Keratinocyte (primary cell): Measurements from ENCODE around the gene RAB14. TPM values are rescaled to one million over a fixed set of nuclear protein-coding genes. Genes with fewer than 3 reads are reported as not detected.
"Not testable (repeated sequence)": the region's sequence is repeated elsewhere in the genome, so short reads cannot be mapped to it uniquely, and the experiment has no call there.

Experiments
- DNase-seq: peaks from one replicate; pipeline ENCODE4 v3.0.0-alpha.2; 2011; ENCODE audit warnings: low read depth, missing footprints, low spot score
- FAIRE-seq: peaks from 2 replicates; lab custom pipeline; 2011; peaks lifted over from hg19 to GRCh38; lab: Jason Lieb, UNC
- H2AFZ ChIP-seq: 2 replicates; pipeline ENCODE4 v1.6.0; 2012; ENCODE audit warnings: low read length, control low read depth, inconsistent platforms; ENCODE audit not compliant: control insufficient read depth
- H3K27ac ChIP-seq: 2 replicates; pipeline ENCODE4 v1.5.1; 2011; ENCODE audit warnings: low read length; ENCODE audit not compliant: control insufficient read depth, insufficient read depth
- H3K27me3 ChIP-seq: 3 replicates; pipeline ENCODE4 v1.6.0; 2011; ENCODE audit warnings: low read length; ENCODE audit not compliant: control insufficient read depth, insufficient read depth; ENCODE audit errors: extremely low read depth
- H3K36me3 ChIP-seq, 2 experiments: 2 replicates in 1 of 2; 3 replicates in 1 of 2; pipeline ENCODE4 v1.5.1; 2011; ENCODE audit warnings: low read length in 2 of 2, mild to moderate bottlenecking in 1 of 2; ENCODE audit not compliant: control insufficient read depth in 2 of 2, insufficient read depth in 2 of 2; ENCODE audit errors: extremely low read depth in 1 of 2
- H3K4me1 ChIP-seq: 3 replicates; pipeline ENCODE4 v1.5.1; 2011; ENCODE audit warnings: low read length; ENCODE audit not compliant: control insufficient read depth, insufficient read depth; ENCODE audit errors: extremely low read depth
- H3K4me2 ChIP-seq: 3 replicates; pipeline ENCODE4 v1.6.0; 2011; ENCODE audit warnings: low read depth, low read length; ENCODE audit not compliant: control insufficient read depth, insufficient read depth; ENCODE audit errors: extremely low read depth
- H3K4me3 ChIP-seq, 3 experiments: fragments of 200-600 bp in 1 of 3; sonication (generic) in 1 of 3; 2 replicates in 2 of 3; 3 replicates in 1 of 3; pipeline ENCODE4 v1.5.1; 2011 to 2016; ENCODE audit warnings: low read length in 3 of 3, mild to moderate bottlenecking in 3 of 3, control low read depth in 2 of 3, inconsistent platforms in 1 of 3, low read depth in 1 of 3, mixed read lengths in 1 of 3, mixed run types in 1 of 3, moderate library complexity in 1 of 3; ENCODE audit not compliant: control insufficient read depth in 2 of 3, insufficient read depth in 2 of 3; ENCODE audit errors: extremely low read depth in 1 of 3
- H3K79me2 ChIP-seq: 2 replicates; pipeline ENCODE4 v1.6.0; 2012; ENCODE audit warnings: low read length; ENCODE audit not compliant: control insufficient read depth, insufficient read depth
- H3K9ac ChIP-seq: 3 replicates; pipeline ENCODE4 v1.6.0; 2011; ENCODE audit warnings: low read length; ENCODE audit not compliant: control insufficient read depth, insufficient read depth; ENCODE audit errors: extremely low read depth
- H3K9me1 ChIP-seq: 3 replicates; pipeline ENCODE4 v1.6.0; 2011; ENCODE audit warnings: low read length; ENCODE audit not compliant: control insufficient read depth, insufficient read depth; ENCODE audit errors: extremely low read depth
- H3K9me3 ChIP-seq: 2 replicates; pipeline ENCODE4 v1.5.1; 2012; ENCODE audit warnings: low read depth, low read length; ENCODE audit not compliant: control insufficient read depth
- H4K20me1 ChIP-seq: 3 replicates; pipeline ENCODE4 v1.6.0; 2011; ENCODE audit warnings: low read length; ENCODE audit not compliant: control insufficient read depth, insufficient read depth; ENCODE audit errors: extremely low read depth
- EZH2 ChIP-seq: IDR thresholded peaks from one replicate; pipeline ENCODE4 v1.6.1; 2012; ENCODE audit warnings: inconsistent platforms, mild to moderate bottlenecking, low read length, moderate library complexity
- dilution Hi-C: fragments of 300-500 bp; cut with MboI; formaldehyde crosslinking; loops from one replicate; pipeline ENCODE4 v1.7.0; 2020; ENCODE audit warnings: low sequenced_read_pairs; ENCODE audit not compliant: extremely low pct_ligation_motif_present
- polyA plus RNA-seq, 5 experiments: library from polyadenylated mRNA; depleted of rRNA in 3 of 5; stranded (reverse) in 3 of 5; stranded (forward) in 1 of 5; unstranded in 1 of 5; fragments of >200 nt; gene quantifications; 1 replicate in 1 of 5; 2 replicates in 3 of 5; 3 replicates in 1 of 5; pipeline versions ENCODE4 v1.2.1 to v1.2.3, GENCODE V29; 2011 to 2012; ENCODE audit warnings: missing spikeins in 2 of 5, low read depth in 1 of 5, low replicate concordance in 1 of 5
- TF ChIP-seq, protein P1 (sequence below), 3 experiments: IDR thresholded peaks in 1 of 3; conservative IDR thresholded peaks in 1 of 3; optimal IDR thresholded peaks in 1 of 3; 2 replicates in 2 of 3; 3 replicates in 1 of 3; pipeline versions ENCODE3 to v1.5.1; 2011; ENCODE audit warnings: low read length in 3 of 3, mild to moderate bottlenecking in 3 of 3, moderate library complexity in 2 of 3, control low read depth in 1 of 3, inconsistent platforms in 1 of 3; ENCODE audit not compliant: insufficient read depth in 2 of 3; ENCODE audit errors: extremely low read depth in 1 of 3

RAB14 gene
- polyA plus RNA-seq, 1 donor (not counting 4 experiments of a cell fraction or from before 2014, with no cell fraction given): 42.8 TPM

DNA sequence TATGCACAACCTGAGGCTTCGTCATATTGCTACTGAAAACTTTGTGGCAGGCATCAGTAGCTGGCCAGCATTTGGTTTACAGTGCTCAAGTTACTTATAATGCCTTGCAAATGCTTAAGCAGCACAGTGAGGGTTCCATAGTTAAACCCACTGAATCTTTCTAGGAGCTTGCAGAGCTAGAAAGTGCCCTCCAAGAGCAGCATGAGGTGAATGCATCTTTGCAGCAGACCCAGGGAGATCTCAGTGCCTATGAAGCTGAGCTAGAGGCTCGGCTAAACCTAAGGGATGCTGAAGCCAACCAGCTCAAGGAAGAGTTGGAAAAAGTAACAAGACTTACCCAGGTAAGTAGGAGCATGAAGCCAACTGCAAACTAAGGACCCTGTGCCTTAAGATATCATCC is 66.0 kb downstream of the RAB14 start:
- TF ChIP-seq, protein P1, sequence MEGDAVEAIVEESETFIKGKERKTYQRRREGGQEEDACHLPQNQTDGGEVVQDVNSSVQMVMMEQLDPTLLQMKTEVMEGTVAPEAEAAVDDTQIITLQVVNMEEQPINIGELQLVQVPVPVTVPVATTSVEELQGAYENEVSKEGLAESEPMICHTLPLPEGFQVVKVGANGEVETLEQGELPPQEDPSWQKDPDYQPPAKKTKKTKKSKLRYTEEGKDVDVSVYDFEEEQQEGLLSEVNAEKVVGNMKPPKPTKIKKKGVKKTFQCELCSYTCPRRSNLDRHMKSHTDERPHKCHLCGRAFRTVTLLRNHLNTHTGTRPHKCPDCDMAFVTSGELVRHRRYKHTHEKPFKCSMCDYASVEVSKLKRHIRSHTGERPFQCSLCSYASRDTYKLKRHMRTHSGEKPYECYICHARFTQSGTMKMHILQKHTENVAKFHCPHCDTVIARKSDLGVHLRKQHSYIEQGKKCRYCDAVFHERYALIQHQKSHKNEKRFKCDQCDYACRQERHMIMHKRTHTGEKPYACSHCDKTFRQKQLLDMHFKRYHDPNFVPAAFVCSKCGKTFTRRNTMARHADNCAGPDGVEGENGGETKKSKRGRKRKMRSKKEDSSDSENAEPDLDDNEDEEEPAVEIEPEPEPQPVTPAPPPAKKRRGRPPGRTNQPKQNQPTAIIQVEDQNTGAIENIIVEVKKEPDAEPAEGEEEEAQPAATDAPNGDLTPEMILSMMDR (optimal IDR thresholded peaks at IDR 0.05 in 1 of 3, IDR thresholded peaks at IDR 0.05 in 1 of 3, conservative IDR thresholded peaks at IDR 0.05 in 1 of 3; ENCODE audit: extremely low read depth in 1 of 3, insufficient read depth in 2 of 3, low read length in 3 of 3): no peak
- no peak for TF ChIP-seq EZH2
- no peak for FAIRE-seq
- dilution Hi-C loops: no loop called here
- Histone ChIP-seq H4K20me1 (no peaks in the 10 kb centered on the region), H3K9me1 (no peaks in the 10 kb centered on the region), H3K36me3 (peaks cover 0 to 7% of the 10 kb centered on the region in 2 experiments), H3K27ac (no peak overlapping the region), H2AFZ (no peak overlapping the region), H3K9me3 (no peaks in the 10 kb centered on the region), H3K79me2 (no peaks in the 10 kb centered on the region), H3K4me2 (no peak overlapping the region), H3K27me3 (no peaks in the 10 kb centered on the region), H3K9ac (no peak overlapping the region), H3K4me1 (peaks cover 36% of the 10 kb centered on the region), H3K4me3 (no peak overlapping the region)
- DNase-seq: no peak

DNA sequence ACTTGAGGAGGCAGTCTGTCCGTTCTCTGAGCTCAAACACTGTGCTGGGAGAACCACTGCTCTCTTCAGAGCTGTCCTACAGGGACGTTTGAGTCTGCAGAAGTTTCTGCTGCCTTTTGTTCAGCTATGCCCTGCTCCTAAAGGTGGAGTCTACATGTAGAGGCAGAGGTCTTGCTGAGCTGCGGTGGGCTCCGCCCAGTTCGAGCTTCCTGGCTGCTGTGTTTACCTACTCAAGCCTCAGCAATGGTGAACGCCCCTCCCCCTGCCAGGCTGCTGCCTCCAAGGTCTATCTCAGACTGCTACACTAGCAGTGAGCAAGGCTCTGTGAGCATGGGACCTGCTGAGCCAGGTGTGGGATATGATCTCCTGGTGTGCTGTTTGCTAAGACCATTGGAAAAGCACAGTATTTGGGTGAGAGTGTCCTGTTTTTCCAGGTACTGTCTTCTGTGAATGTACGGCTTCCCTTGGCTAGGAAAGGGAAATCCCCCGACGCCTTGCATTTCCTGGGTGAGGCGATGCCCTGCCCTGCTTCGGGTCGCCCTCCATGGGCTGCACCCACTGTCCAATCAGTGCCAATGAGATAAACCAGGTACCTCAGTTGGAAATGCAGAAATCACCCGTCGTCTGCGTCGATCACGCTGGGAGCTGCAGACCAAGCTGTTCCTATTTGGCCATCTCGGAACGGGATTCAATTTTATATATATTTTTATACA is 68.4 kb downstream of the RAB14 start:
- no peak for DNase-seq
- H3K79me2 ChIP-seq: no peaks in the 10 kb centered on the region
- no peaks in the 10 kb centered on the region for H3K9me1 ChIP-seq
- peaks cover 23% of the 10 kb centered on the region for H3K4me1 ChIP-seq
- H3K4me2 ChIP-seq: peak overlapping the region; percentile 60
- TF ChIP-seq, protein P1 (optimal IDR thresholded peaks at IDR 0.05 in 1 of 3, IDR thresholded peaks at IDR 0.05 in 1 of 3, conservative IDR thresholded peaks at IDR 0.05 in 1 of 3; ENCODE audit: extremely low read depth in 1 of 3, insufficient read depth in 2 of 3, low read length in 3 of 3): no peak
- no peak for TF ChIP-seq EZH2
- peaks cover 0 to 7% of the 10 kb centered on the region in 2 experiments for H3K36me3 ChIP-seq
- peak; percentile 69 for FAIRE-seq
- H3K27me3 ChIP-seq: no peaks in the 10 kb centered on the region
- H3K9me3 ChIP-seq: no peaks in the 10 kb centered on the region
- H3K4me3 ChIP-seq: peak overlapping the region in 1 of 3 experiments; percentile 25
- no peak overlapping the region for H3K9ac ChIP-seq
- peak overlapping the region; percentile 79 for H2AFZ ChIP-seq
- H3K27ac ChIP-seq: peak overlapping the region; percentile 40
- no peaks in the 10 kb centered on the region for H4K20me1 ChIP-seq
- dilution Hi-C loops: no loop called here

DNA sequence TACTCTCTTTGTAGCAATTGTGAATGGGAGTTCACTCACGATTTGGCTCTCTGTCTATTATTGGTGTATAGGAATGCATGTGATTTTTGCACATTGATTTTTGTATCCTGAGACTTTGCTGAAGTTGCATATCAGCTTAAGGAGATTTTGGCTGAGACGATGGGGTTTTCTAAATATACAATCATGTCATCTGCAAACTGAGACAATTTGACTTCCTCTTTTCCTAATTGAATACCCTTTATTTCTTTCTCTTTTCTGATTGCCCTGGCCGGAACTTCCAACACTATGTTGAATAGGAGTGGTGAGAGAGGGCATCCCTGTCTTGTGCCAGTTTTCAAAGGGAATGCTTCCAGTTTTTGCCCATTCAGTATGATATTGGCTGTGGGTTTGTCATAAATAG is 72.3 kb downstream of the RAB14 start:
- H3K36me3 ChIP-seq, H3K4me3 ChIP-seq, FAIRE-seq, H2AFZ ChIP-seq, H3K79me2 ChIP-seq, H4K20me1 ChIP-seq, H3K27me3 ChIP-seq, H3K9ac ChIP-seq, H3K27ac ChIP-seq, DNase-seq, H3K9me3 ChIP-seq, H3K9me1 ChIP-seq, H3K4me2 ChIP-seq, dilution Hi-C loops: not testable (repeated sequence)
- H3K4me1 ChIP-seq: peaks cover 12% of the 10 kb centered on the region
